Caki2 (cell line): ENCODE measurements around the gene TSEN2. TPM values are rescaled to one million over a fixed set of nuclear protein-coding genes. Genes with fewer than 3 reads are reported as not detected.

ENCODE experiments used
- DNase-seq: peaks from one replicate; pipeline ENCODE4 v3.0.0-alpha.2; 2015; ENCODE audit warnings: low read depth
- in situ Hi-C: cut with HindIII; loops from 2 replicates; pipeline ENCODE4 v1.10.0; 2016; ENCODE audit warnings: low sequenced_read_pairs, low pct_unique_long_range_greater_than_20kb, mixed read lengths
- total RNA-seq: library from RNA; depleted of rRNA; stranded (reverse); fragments of >200 nt; shearing (Covaris generic); gene quantifications from 2 replicates; pipeline ENCODE4 v1.2.3, GENCODE V29; 2014; ENCODE audit warnings: low replicate concordance

The TSEN2 gene
- total RNA-seq, 1 experiment from 2014 or later = 25.4 TPM

DNA sequence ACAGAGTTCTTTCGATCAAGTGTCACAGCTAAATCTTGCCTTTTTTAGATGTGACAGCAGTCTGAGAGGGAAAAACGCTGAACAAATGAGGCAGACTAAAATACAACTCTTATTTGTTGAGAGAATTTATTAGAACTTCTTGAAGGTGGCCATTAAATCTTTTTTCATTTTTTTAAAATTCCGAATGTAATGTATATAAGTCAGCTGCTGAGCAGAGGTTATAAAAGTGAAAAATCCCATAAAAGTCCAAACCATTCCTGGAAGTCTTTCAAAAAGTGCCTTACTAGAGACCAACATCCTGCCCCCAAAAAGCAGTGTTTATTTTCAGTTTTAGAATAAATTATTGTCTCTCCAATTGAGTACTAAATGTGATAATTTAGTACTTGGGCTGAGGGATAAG lies 3.1 kb downstream of the TSEN2 start:
- no peak for DNase-seq
- in situ Hi-C loops = no loop called here

DNA sequence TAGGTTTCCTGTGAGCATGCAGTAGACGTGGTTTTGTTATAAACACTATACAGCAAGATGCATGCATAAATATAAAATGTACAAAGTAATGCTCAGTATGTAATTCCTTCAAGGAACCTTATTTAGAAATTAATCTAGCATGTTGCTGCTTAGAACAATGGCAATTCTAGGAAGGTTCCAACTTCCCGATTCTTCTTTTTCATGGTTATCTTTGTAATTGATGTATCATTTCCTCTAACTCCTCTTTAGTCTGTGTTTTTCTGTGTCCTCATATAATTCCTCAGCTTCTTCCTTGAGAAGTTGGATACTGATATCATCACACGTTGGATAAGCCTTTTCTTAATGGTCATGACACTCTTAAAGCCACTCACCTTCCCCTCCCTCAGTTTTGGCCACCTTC lies 3.5 kb downstream of the TSEN2 start:
- DNase-seq = no peak
- in situ Hi-C loops = no loop called here

DNA sequence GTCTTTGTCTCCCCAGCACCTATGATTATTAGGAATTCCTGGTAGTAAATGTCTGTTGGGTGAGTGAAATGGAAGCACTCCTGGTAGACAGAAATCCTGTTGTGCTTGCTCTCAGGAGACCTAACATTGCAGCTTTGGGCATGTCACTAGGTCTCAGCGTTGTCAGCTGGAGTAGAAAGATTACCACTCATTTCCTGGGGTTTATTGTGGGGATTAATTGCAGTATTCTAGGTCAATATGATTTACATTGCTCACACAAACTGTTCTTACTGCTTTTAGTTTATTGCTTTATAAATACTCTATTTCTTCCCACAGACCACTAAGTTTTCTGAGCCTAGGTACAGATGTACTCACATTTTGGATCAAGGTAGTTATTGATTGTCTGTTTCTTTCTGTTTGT lies 5.1 kb downstream of the TSEN2 start:
- in situ Hi-C loops = no loop called here
- no peak for DNase-seq

DNA sequence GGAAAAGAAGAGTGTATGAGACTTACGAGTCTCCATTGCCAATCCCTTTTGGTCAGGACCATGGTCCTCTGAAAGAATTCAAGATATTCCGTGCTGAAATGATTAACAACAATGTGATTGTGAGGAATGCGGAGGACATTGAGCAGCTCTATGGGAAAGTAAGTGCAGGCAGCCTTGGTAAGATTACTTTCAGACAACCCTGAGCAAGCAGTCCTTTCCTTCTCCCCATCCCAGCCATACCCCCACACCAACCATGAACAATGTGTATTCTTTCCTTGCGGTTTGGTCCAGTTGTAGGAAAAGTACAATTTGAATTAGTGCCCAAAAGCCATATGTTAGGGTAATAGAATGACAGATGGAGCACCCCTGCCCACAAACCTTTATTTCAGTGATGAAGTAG lies 5.6 kb downstream of the TSEN2 start:
- in situ Hi-C loops = no loop called here
- no peak for DNase-seq

DNA sequence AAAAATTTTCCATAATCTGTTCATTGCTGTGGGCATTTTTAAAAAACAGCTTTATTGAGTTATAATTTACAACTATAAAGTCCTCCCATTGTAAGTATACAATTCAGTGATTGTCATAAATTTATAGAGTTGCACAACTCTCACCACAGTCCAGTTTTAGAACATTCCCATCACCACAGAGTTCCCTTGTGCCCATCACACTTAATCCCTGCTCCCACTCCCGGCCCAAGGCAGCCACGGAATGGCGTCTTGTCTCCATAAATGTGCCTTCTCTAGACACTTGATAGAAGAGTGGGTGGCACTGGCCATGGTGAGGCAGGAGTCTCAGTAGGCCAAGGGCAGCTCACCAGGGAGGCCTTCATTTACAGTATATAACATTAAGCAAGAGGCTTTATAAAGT lies 6.3 kb downstream of the TSEN2 start:
- in situ Hi-C loops = no loop called here
- no peak for DNase-seq

DNA sequence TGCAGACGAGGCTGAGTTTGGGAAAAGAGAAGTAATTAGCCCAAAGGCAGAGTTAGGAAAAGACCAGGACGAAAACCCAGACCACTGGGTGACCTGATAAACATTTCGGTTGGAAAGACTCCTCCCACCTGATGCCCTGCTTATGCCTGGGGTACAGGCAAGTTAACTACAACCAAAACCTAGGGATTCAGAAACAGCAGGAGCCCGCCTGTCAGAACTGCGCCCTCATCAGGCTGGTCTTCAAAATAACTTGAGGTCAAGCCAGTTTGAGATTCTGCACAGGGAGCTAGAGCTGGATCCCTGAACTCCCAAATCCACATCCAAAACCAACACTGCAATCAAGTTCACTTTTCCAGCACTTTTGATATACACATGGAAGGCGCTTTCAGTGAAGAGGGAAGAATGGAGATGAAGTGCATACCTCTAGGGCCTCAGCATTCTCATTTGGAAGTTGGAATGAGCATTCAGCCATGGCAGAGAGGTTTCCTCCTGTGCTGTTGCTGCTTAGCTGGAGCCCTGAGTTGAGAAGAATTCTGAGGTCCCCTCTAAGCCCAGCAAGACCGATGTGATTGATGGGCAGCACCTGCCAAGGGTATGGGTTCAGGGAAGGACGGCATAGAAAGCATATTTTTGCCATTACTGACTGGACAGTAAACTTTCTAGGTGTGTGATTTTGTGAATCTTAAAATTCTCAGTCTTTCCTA lies 11.6 kb downstream of the TSEN2 start:
- no peak for DNase-seq
- in situ Hi-C loops = no loop called here

DNA sequence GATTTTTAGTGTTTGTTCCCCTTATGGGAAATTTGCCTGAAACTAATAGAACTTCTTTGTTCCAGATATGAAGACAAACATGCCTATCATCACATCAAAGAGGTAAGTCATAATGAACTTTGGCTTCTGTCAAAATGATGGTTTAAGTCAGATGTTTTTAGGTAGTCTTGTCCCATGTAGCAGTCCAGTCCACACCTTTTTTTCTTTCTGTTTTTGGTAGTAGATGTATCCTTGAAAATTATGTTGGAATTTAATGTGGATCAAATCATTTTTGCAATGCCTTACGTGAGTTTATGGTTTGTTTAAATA lies 12.1 kb downstream of the TSEN2 start:
- in situ Hi-C loops = no loop called here
- DNase-seq = no peak

DNA sequence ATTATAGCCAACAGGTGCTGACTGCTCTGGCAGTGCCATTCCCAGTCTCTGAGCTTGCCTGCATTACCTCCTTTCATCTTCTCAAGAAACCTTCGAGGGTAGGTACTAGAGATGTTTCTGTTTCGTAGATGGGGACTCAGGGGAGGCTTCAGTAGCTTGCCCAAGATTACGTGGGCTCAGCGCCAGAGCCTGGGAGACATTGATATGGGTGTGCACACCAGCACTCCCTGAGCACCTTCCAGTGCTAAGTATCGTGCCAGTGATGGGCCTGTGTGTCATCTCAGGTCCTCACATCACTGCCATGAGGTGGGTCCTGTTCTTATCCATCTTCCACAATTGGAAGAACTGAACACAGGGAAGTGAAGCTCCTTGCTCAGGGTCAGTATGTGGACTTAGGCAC lies 15.2 kb downstream of the TSEN2 start:
- DNase-seq = no peak
- in situ Hi-C loops = no loop called here

DNA sequence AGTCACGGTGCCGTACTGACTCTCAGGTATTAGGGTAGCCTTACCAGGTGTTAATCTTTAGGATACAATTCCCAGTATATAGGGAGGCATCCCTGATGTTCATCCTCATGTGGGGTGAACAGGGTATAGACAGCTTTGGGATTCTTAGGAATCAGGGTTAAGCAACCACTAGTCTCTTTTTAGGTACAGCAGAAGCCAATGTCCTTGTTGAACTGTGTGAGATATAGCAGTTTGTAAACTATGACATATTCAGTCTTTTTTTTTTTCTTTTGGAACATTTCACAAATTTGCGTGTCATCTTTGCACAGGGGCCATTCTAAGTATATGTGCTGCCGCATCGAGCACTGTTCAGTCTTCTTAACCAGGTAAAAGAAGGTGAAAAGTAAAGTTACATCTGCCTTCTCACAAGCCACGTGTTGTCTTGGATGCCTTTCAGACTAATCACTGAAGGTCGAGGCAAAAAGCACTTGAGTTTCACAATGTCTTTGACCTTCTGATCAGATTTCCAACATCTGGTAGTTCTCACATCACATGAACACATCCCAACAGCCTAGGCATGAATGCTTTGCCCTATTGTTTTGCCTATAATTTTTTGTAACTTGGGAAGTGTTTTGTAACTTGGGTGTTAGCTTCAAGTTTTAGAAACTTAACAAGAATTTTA lies 17.2 kb downstream of the TSEN2 start:
- no peak for DNase-seq

DNA sequence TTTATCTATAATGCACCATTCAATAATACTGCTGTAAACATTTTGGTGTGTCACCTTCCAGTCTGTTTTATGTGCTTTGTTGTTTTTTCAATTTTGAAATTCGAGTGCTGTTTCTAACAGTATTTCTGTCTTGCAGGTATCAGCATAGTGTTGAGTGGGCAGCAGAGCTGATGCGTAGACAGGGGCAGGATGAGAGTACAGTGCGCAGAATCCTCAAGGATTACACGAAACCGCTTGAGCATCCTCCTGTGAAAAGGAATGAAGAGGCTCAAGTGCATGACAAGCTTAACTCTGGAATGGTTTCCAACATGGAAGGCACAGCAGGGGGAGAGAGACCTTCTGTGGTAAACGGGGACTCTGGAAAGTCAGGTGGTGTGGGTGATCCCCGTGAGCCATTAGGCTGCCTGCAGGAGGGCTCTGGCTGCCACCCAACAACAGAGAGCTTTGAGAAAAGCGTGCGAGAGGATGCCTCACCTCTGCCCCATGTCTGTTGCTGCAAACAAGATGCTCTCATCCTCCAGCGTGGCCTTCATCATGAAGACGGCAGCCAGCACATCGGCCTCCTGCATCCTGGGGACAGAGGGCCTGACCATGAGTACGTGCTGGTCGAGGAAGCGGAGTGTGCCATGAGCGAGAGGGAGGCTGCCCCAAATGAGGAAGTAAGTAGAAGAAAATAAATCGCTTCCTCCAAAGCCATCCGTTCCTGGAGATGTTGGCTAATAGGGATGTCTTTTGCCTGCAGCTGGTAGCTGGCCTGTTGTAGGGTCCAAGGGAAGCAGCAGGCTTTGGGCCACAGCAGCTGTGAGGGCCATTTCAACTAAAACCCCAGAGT lies 19.1 kb downstream of the TSEN2 start:
- in situ Hi-C loops = no loop called here
- no peak for DNase-seq

More for the DNA sequence above, 17.2 kb downstream of the TSEN2 start:
- in situ Hi-C loops = no loop called here

DNA sequence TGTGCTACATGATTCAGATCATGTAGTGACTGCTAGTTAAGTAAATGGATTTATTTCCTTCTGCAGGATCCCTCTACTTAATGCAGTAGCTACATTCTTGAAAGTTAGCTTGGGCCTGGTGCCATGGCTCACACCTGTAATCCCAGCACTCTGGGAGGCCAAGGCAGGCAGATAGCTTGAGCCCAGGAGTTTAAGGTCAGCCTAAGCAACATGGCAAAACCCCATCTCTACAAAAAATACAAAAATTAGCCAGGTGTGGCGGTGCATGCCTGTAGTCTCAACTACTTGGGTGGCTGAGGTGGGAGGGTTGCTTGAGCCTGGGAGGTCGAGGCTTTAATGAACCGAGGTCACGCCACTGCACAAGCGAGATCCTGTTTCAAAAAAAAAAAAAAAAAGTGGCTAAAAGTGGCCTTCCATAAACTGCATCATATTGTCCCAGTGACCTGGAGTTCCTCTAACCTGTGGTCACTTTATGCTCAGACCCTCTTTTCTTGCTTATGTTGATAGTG lies 22.0 kb downstream of the TSEN2 start:
- in situ Hi-C loops = no loop called here
- DNase-seq = no peak

DNA sequence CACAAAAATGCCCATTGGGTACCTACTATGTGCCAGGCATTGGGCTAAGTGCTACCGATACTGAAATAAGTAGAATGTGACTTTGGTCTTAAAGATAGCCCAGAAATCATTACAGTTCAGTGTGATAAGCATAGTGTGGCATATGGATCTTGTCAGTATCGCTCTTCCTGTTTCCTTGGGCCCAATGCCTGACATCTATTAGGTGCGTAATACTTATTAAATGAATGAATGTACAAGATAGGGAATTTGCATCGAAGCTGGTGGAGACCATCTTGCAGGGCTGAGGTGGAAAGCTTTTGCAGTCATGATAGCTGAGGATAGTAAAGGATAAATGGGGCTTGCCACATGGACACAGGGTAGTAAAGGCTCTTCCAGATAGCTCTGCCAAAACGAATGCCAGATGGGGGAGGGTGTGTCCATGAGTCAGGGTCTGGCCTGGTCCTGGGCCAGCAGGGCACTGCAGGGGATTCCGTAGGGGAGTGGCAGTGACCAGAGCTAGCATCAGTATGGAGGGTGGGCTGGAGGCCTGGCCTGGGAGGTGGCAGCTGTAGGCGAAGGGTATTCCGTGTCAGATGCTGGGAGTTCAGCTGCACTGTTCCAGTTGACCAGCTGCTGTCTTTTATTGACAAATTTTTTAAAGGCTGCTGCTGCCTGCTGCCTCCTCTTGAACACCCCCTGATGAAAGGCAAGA lies 23.5 kb downstream of the TSEN2 start:
- in situ Hi-C loops = no loop called here
- DNase-seq = no peak

DNA sequence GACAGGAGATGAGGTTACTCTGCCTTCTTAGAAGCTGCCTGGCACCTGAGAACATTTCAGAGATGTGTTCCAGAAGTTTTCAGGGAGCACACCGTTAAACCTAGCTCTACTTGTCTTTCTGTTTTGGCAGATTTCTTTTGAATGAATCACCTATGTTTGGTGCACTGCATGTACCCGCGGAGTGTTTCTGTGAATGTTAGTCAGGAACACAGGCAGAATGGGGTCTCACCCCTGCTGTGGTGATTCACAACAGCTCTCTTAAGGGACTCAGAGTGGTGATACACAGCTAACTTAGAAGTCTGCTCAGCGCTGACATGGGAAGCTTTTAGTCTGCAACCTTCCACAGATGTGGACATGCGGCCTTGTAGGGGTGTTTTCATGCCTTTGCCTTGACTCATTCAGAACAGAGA lies 24.0 kb downstream of the TSEN2 start:
- in situ Hi-C loops = no loop called here
- no peak for DNase-seq

DNA sequence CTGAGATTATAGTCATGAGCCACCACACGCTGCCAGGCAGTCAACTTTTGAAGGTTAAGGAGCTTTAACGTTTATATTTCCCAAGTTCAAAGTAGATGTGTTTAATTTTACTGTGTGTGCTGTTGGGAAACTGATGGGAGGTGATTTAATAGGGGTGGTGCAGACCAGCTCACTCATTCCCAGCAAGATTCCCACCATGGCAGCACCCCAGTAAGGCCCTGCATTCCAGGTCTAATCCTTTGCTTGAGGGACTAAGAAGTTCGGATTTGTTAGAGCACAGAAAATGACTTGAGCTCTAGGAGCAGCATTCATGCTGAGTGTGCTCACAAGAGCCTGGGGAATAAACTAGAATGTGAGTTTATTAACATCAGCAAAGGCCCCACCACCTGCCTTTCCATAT lies 25.2 kb downstream of the TSEN2 start:
- no peak for DNase-seq
- in situ Hi-C loops = no loop called here

DNA sequence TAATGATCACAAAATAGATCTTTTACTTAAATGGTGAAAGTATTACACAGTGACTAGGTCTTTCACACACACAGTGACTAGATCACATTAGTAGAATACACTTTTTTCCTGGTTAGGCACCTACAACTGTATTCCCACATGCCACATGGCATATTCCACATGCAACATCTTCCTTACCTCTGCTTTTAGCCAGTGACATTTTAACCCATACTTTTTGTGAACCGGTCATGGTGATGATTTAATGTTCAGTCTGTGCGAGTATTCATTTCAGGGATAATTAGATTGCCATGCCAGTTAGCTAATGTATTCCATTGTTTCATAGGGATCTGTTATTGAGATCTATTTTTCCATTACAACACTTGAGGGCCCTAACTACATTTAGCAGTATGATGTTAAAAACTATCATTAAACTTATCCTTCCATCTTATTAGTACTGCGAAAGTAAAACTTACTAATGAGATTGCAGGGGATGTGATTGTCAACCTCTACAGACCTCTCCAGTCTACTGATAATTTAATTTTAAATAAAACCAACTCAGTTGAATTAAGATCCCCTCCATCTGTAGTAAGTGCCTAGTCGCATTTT lies 28.3 kb downstream of the TSEN2 start:
- in situ Hi-C loops = no loop called here
- DNase-seq = no peak

DNA sequence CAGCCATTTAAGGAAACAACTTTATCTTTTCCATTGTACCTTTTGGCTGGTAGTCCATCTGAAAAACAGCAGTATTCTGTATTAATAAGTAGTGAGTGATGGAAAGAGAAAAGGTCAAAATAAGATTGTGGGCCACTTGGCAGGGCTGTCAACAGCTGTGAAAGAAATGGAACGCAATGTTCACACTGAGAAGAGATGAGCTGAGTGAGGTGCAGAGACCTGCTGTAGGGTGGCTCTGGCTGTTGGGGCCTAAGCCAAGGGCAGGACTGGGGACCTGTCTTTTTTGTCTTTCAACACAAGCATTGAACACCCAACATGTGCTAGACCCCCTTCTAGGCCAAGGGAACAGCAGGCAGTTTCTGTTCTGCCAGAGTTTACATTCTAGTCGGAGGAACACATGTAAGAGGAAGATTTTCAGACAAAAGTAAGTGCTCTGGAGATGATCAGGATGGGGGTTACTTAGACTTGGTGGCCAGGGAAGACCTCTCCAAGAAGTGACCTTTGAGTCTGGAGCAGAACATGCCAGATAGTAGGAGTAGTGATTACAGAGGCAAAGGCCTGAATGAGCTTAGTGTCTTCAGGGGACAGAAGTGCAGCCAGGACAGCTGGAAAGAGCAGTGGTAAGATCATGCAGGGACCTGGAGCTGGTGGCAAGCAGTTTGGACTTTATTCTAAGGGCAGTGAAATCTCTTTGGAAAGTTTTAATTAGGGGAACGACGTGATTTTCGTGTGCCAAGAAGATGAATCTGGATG lies 29.6 kb downstream of the TSEN2 start:
- in situ Hi-C loops = no loop called here
- DNase-seq = no peak

DNA sequence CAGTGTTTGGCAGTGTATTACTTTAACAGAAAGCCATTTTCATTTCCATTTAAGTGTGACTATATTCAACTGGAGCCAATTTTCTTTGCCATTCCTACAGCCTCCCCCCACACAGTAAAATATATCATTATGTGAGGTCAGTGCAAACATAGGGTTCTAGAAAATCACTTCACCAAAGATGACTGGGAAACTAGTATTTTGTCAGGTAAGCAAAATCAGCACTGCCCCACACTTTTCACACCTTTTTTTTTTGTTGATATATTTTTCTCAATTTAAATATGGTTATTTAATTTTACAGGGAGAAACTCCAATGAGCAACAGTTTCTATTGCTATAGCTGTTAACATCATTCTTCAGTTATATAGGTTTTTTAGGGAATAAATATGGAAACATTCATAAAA lies 31.4 kb downstream of the TSEN2 start:
- no peak for DNase-seq
- in situ Hi-C loops = no loop called here

DNA sequence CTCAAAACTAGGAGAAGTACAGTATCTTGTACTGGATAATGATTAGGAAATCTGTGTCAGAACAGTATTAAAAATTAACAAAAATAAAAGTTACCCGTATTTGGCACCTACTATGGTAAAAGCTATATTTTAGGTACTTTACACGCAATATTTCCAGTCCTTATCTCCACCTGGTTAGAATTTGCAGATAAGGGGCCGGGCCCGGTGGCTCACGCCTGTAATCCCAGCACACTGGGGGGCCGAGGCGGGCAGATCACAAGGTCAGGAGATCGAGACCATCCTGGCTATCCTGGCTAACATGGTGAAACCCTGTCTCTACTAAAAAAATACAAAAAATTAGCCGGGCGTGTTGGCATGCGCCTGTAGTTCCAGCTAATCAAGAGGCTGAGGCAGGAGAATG lies 32.6 kb downstream of the TSEN2 start:
- no peak for DNase-seq
- in situ Hi-C loops = no loop called here
